HCT116 (cell line): ENCODE data around the gene ENOSF1.

Experiments
- EGR1 ChIP-seq: IDR thresholded peaks from 2 replicates; pipeline ENCODE4 v1.6.1; 2012; ENCODE audit warnings: low read depth
- FOSL1 ChIP-seq: IDR thresholded peaks from 2 replicates; pipeline ENCODE4 v1.6.1; 2012; ENCODE audit warnings: low read depth
- POLR2AphosphoS5 ChIP-seq: IDR thresholded peaks from 2 replicates; pipeline ENCODE4 v1.6.1; 2011; ENCODE audit warnings: mild to moderate bottlenecking, low read depth, low read length, moderate library complexity
- RAD21 ChIP-seq: IDR thresholded peaks from 2 replicates; pipeline ENCODE4 v1.6.1; 2012; ENCODE audit warnings: low read depth, mild to moderate bottlenecking
- SIN3A ChIP-seq: IDR thresholded peaks from 2 replicates; pipeline ENCODE4 v1.6.1; 2012; ENCODE audit warnings: low read depth
- YY1 ChIP-seq: IDR thresholded peaks from 2 replicates; pipeline ENCODE4 v1.6.1; 2011; ENCODE audit warnings: low read length, low read depth, moderate library complexity, mild to moderate bottlenecking; ENCODE audit not compliant: insufficient replicate concordance; ENCODE audit errors: extremely low read depth
- TF ChIP-seq, protein P1 (sequence below), 3 experiments: fragments of 200-600 bp in 1 of 3; sonication (generic) in 1 of 3; IDR thresholded peaks in 2 of 3; conservative IDR thresholded peaks in 1 of 3; 2 replicates each; pipeline ENCODE4 v1.5.1; 2012 to 2017; ENCODE audit warnings: low read depth in 2 of 3, low read length in 2 of 3, antibody characterized with exemption in 1 of 3, borderline replicate concordance in 1 of 3, control low read depth in 1 of 3, mild to moderate bottlenecking in 1 of 3, mixed read lengths in 1 of 3, mixed run types in 1 of 3, moderate library complexity in 1 of 3; ENCODE audit not compliant: insufficient read depth in 1 of 3

DNA sequence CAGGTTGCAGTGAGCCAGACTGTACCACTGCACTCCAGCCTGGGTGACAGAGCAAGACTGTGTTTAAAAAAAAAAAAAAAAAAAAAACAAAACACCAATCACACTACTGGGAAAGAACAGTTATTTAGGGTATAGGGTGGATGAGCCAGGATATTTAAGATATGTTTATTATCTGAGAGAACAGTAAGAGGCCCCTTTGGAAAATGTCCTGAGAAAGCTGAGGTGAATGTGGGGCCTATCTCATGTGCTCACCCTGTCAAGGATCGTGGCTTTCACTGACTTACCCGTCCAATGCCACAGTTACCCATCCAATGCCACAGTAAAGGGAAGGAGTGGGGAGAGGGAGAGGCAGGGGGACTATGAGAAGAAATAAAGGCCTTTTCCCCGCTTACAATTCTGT is 19.9 kb upstream of the ENOSF1 start:
- TF ChIP-seq EGR1 (no peak), SIN3A (no peak), POLR2AphosphoS5 (no peak), YY1 (no peak), RAD21 (no peak), FOSL1 (no peak)
- TF ChIP-seq, protein P1, sequence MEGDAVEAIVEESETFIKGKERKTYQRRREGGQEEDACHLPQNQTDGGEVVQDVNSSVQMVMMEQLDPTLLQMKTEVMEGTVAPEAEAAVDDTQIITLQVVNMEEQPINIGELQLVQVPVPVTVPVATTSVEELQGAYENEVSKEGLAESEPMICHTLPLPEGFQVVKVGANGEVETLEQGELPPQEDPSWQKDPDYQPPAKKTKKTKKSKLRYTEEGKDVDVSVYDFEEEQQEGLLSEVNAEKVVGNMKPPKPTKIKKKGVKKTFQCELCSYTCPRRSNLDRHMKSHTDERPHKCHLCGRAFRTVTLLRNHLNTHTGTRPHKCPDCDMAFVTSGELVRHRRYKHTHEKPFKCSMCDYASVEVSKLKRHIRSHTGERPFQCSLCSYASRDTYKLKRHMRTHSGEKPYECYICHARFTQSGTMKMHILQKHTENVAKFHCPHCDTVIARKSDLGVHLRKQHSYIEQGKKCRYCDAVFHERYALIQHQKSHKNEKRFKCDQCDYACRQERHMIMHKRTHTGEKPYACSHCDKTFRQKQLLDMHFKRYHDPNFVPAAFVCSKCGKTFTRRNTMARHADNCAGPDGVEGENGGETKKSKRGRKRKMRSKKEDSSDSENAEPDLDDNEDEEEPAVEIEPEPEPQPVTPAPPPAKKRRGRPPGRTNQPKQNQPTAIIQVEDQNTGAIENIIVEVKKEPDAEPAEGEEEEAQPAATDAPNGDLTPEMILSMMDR (IDR thresholded peaks at IDR 0.05 in 2 of 3, conservative IDR thresholded peaks at IDR 0.05 in 1 of 3; ENCODE audit: borderline replicate concordance in 1 of 3, insufficient read depth in 1 of 3, low read depth in 2 of 3, low read length in 2 of 3) = no peak
